HCT116 (cell line): ENCODE measurements around the gene ASB7. TPM values are rescaled to one million over a fixed set of nuclear protein-coding genes. Genes with fewer than 3 reads are reported as not detected.

Experiments
- ATAC-seq: fragments of 200-7000 bp; cut with Tn5 transposase; 2 replicates; pipeline ENCODE4 v1.9.1; 2020; ENCODE audit warnings: mild to moderate bottlenecking, moderate library complexity
- BruUV-seq: library from RNA; stranded (reverse); fragments of 400-500 nt; replicated peaks from 2 replicates; lab custom pipeline; 2021; lab: Mats Ljungman, UMichigan
- CTCF ChIA-PET: fragments of 300-600 bp; sonication (Branson Sonifier 250); formaldehyde crosslinking; loops from one replicate; lab custom pipeline; 2021; ENCODE audit warnings: antibody characterized with exemption; lab: Charles Lee
- POLR2A ChIA-PET: fragments of 300-600, 350-600 bp; sonication (Branson Sonifier 250); formaldehyde crosslinking; loops from one replicate; lab custom pipeline; 2021; ENCODE audit warnings: antibody characterized with exemption; lab: Charles Lee
- RAD21 ChIA-PET, 2 experiments: fragments of 300-600 bp; sonication (Branson Sonifier 250); formaldehyde crosslinking; loops; one replicate each; lab custom pipeline; 2023; ENCODE audit warnings: low total read pairs in 2 of 2; ENCODE audit not compliant: uncharacterized antibody in 2 of 2, unreplicated experiment in 2 of 2, low non-redundant PET in 1 of 2; lab: Charles Lee
- DNase-seq: peaks from one replicate; pipeline ENCODE4 v3.0.0-alpha.2; 2010; ENCODE audit warnings: low read depth, low spot score
- H2AFZ ChIP-seq: fragments of 200-600 bp; shearing (Covaris generic), sonication (generic); 2 replicates; pipeline ENCODE4 v1.6.1; 2017; ENCODE audit warnings: low read depth, mixed run types, mixed read lengths, antibody characterized with exemption, low read length; ENCODE audit not compliant: poor library complexity, severe bottlenecking
- H3K27ac ChIP-seq: 2 replicates; pipeline ENCODE4 v1.5.1; 2012; ENCODE audit warnings: low read depth, low read length
- H3K27me3 ChIP-seq: fragments of 200-600 bp; sonication (generic); 2 replicates; pipeline ENCODE4 v1.6.1; 2016; ENCODE audit warnings: mixed run types, low read length, mixed read lengths; ENCODE audit not compliant: insufficient read depth
- H3K36me3 ChIP-seq, 2 experiments: fragments of 200-500 bp in 1 of 2; fragments of 200-600 bp in 1 of 2; sonication (Bioruptor generic) in 1 of 2; sonication (generic) in 1 of 2; 2 replicates each; pipeline versions ENCODE4 v1.5.1 to v1.6.1; 2014 to 2016; ENCODE audit warnings: low read length in 2 of 2, inconsistent platforms in 1 of 2, mixed read lengths in 1 of 2, mixed run types in 1 of 2; ENCODE audit not compliant: insufficient read depth in 2 of 2, control insufficient read depth in 1 of 2
- H3K4me1 ChIP-seq, 2 experiments: fragments of 200-600 bp in 1 of 2; sonication (generic) in 1 of 2; 2 replicates each; pipeline versions ENCODE4 v1.5.1 to v1.6.1; 2012 to 2017; ENCODE audit warnings: low read length in 2 of 2, inconsistent platforms in 1 of 2, mild to moderate bottlenecking in 1 of 2, mixed read lengths in 1 of 2, mixed run types in 1 of 2, moderate library complexity in 1 of 2; ENCODE audit not compliant: insufficient read depth in 2 of 2, control insufficient read depth in 1 of 2
- H3K4me2 ChIP-seq: fragments of 200-600 bp; sonication (generic); 2 replicates; pipeline ENCODE4 v1.6.1; 2017; ENCODE audit warnings: mixed run types, low read length, mixed read lengths
- H3K4me3 ChIP-seq, 2 experiments: fragments of 200-600 bp in 1 of 2; sonication (generic) in 1 of 2; replicated peaks in 1 of 2; 2 replicates each; pipeline ENCODE4 v1.5.1; 2011 to 2016; ENCODE audit warnings: low read length in 2 of 2, control low read depth in 1 of 2, low read depth in 1 of 2, mild to moderate bottlenecking in 1 of 2, mixed read lengths in 1 of 2, mixed run types in 1 of 2
- H3K79me2 ChIP-seq: fragments of 200-600 bp; sonication (generic); 2 replicates; pipeline ENCODE4 v1.6.1; 2017; ENCODE audit warnings: mild to moderate bottlenecking, mixed run types, low read length, moderate library complexity, mixed read lengths; ENCODE audit not compliant: insufficient read depth
- H3K9ac ChIP-seq: fragments of 200-600 bp; sonication (generic); 2 replicates; pipeline ENCODE4 v1.6.1; 2016; ENCODE audit warnings: low read length, mixed read lengths
- H3K9me2 ChIP-seq: fragments of 200-600 bp; sonication (generic), shearing (Covaris generic); 2 replicates; pipeline ENCODE4 v1.6.1; 2017; ENCODE audit warnings: mixed run types, mild to moderate bottlenecking, moderate library complexity; ENCODE audit not compliant: insufficient read depth
- H3K9me3 ChIP-seq, 2 experiments: fragments of 200-500 bp in 1 of 2; fragments of 200-600 bp in 1 of 2; sonication (Bioruptor generic) in 1 of 2; sonication (generic) in 1 of 2; 2 replicates each; pipeline ENCODE4 v1.6.1; 2014 to 2017; ENCODE audit warnings: low read length in 2 of 2, mixed read lengths in 2 of 2, inconsistent platforms in 1 of 2, low read depth in 1 of 2, mild to moderate bottlenecking in 1 of 2, mixed run types in 1 of 2, moderate library complexity in 1 of 2; ENCODE audit not compliant: control insufficient read depth in 1 of 2, insufficient read depth in 1 of 2
- H4K20me1 ChIP-seq: fragments of 200-600 bp; sonication (generic), shearing (Covaris generic); 2 replicates; pipeline ENCODE4 v1.6.1; 2017; ENCODE audit warnings: mixed run types, mild to moderate bottlenecking, moderate library complexity; ENCODE audit not compliant: insufficient read depth
- CBX3 ChIP-seq: IDR thresholded peaks from 2 replicates; pipeline ENCODE4 v1.6.1; 2012; ENCODE audit warnings: low read depth
- EZH2 ChIP-seq: fragments of 200-600 bp; sonication (generic); IDR thresholded peaks from 2 replicates; pipeline ENCODE4 v1.6.1; 2017; ENCODE audit warnings: antibody characterized with exemption, mixed run types
- FOSL1 ChIP-seq: IDR thresholded peaks from 2 replicates; pipeline ENCODE4 v1.6.1; 2012; ENCODE audit warnings: low read depth
- POLR2A ChIP-seq: IDR thresholded peaks from 2 replicates; pipeline ENCODE4 v1.7.0; 2011; ENCODE audit warnings: borderline replicate concordance; ENCODE audit not compliant: insufficient read depth, insufficient read length; ENCODE audit errors: extremely low read depth
- POLR2AphosphoS5 ChIP-seq: IDR thresholded peaks from 2 replicates; pipeline ENCODE4 v1.6.1; 2011; ENCODE audit warnings: mild to moderate bottlenecking, low read depth, low read length, moderate library complexity
- SP1 ChIP-seq: IDR thresholded peaks from 2 replicates; pipeline ENCODE4 v1.6.1; 2012; ENCODE audit warnings: low read depth
- SRF ChIP-seq: IDR thresholded peaks from 2 replicates; pipeline ENCODE4 v1.6.1; 2012; ENCODE audit warnings: low read depth
- TCF7L2 ChIP-seq: IDR thresholded peaks from 2 replicates; pipeline ENCODE4 v1.7.0; 2011; ENCODE audit warnings: borderline replicate concordance, inconsistent platforms; ENCODE audit not compliant: insufficient read depth, insufficient read length; ENCODE audit errors: extremely low read depth
- YY1 ChIP-seq: IDR thresholded peaks from 2 replicates; pipeline ENCODE4 v1.6.1; 2011; ENCODE audit warnings: low read length, low read depth, moderate library complexity, mild to moderate bottlenecking; ENCODE audit not compliant: insufficient replicate concordance; ENCODE audit errors: extremely low read depth
- ZNF274 ChIP-seq: fragments of 200-500 bp; sonication (Bioruptor generic); IDR thresholded peaks from 2 replicates; pipeline ENCODE4 v1.6.1; 2014; ENCODE audit warnings: mild to moderate bottlenecking, low read depth, low read length, inconsistent platforms
- intact Hi-C: fragments of 100-400 bp; cut with micrococcal nuclease; formaldehyde crosslinking; loops from 2 replicates; pipeline ENCODE4 v1.10.0; 2022
- total RNA-seq: library from RNA; stranded (reverse); gene quantifications from one replicate; pipeline ENCODE4 v1.2.1, GENCODE V29; 2021; ENCODE audit not compliant: unreplicated experiment
- TF ChIP-seq, protein P1 (sequence below), 3 experiments: fragments of 200-600 bp in 1 of 3; sonication (generic) in 1 of 3; IDR thresholded peaks in 2 of 3; conservative IDR thresholded peaks in 1 of 3; 2 replicates each; pipeline ENCODE4 v1.5.1; 2012 to 2017; ENCODE audit warnings: low read depth in 2 of 3, low read length in 2 of 3, antibody characterized with exemption in 1 of 3, borderline replicate concordance in 1 of 3, control low read depth in 1 of 3, mild to moderate bottlenecking in 1 of 3, mixed read lengths in 1 of 3, mixed run types in 1 of 3, moderate library complexity in 1 of 3; ENCODE audit not compliant: insufficient read depth in 1 of 3
- TF ChIP-seq, protein P2 (sequence below): IDR thresholded peaks from 2 replicates; pipeline ENCODE4 v1.6.1; 2012

The ASB7 gene
- total RNA-seq, 1 experiment from 2014 or later, result 16.6 TPM

DNA sequence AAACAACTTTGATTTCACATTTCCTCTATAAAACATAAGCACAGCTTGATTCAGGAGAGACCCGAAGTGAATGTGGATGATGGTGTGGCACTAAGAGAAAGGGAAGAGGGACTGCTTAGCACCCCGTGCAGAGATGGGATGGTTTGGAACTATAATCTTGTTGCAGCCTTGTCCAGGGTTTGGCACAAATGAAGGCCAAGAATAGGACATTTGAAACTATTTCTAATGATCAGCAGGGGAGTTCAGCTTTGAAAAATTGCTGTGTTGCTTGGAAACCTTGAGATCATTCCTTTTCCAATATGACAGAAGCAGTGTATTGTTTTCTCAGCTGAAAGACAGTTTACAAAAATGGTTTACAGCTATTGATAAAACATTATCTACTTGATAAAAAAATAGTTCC, 49.7 kb downstream of the ASB7 start (continued):
- TF ChIP-seq ZNF274 (no peak), FOSL1 (no peak), SP1 (no peak)
- TF ChIP-seq, all 23 proteins: peak for 0

DNA sequence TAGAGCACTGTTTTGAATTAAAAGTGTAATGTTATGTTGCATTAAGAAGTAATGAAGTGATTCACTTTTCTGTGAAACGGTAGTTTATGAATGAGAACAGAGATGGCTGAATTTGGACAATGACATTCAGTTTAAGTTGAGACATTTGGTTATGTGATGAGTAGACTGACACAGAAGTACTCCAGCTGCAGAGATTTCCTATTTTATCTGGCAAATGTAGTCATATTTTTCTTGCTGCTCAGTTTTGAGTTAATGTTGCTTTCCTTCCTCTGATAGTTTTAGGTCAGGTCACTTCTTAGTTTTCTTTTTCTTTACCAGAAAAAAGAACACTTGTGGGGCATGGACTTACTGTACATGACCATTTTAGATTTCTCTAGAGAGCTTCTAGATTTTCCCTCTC, 51.2 kb downstream of the ASB7 start:
- no peaks in the 10 kb centered on the region for H3K9me2 ChIP-seq

More for the DNA sequence above, 51.2 kb downstream of the ASB7 start:
- no peaks in the 10 kb centered on the region for H3K36me3 ChIP-seq
- no peaks in the 10 kb centered on the region for H3K9me3 ChIP-seq
- ChIA-PET POLR2A (no interaction called here), CTCF (no interaction called here), RAD21 (no interaction called here)
- BruUV-seq, result no TSS peak
- no peak for DNase-seq
- H3K4me3 ChIP-seq, result no peak overlapping the region
- TF ChIP-seq, protein P1, sequence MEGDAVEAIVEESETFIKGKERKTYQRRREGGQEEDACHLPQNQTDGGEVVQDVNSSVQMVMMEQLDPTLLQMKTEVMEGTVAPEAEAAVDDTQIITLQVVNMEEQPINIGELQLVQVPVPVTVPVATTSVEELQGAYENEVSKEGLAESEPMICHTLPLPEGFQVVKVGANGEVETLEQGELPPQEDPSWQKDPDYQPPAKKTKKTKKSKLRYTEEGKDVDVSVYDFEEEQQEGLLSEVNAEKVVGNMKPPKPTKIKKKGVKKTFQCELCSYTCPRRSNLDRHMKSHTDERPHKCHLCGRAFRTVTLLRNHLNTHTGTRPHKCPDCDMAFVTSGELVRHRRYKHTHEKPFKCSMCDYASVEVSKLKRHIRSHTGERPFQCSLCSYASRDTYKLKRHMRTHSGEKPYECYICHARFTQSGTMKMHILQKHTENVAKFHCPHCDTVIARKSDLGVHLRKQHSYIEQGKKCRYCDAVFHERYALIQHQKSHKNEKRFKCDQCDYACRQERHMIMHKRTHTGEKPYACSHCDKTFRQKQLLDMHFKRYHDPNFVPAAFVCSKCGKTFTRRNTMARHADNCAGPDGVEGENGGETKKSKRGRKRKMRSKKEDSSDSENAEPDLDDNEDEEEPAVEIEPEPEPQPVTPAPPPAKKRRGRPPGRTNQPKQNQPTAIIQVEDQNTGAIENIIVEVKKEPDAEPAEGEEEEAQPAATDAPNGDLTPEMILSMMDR (IDR thresholded peaks at IDR 0.05 in 2 of 3, conservative IDR thresholded peaks at IDR 0.05 in 1 of 3; ENCODE audit: borderline replicate concordance in 1 of 3, insufficient read depth in 1 of 3, low read depth in 2 of 3, low read length in 2 of 3), result no peak
- TF ChIP-seq TCF7L2, result no peak
- no peak for TF ChIP-seq POLR2A
- TF ChIP-seq POLR2AphosphoS5, result no peak
- no peak for TF ChIP-seq CBX3
- TF ChIP-seq YY1, result no peak
- TF ChIP-seq EZH2, result no peak
- TF ChIP-seq, protein P2, sequence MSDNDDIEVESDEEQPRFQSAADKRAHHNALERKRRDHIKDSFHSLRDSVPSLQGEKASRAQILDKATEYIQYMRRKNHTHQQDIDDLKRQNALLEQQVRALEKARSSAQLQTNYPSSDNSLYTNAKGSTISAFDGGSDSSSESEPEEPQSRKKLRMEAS, result no peak
- no peak for TF ChIP-seq SRF
- H3K27ac ChIP-seq, result no peak overlapping the region
- intact Hi-C loops, result no loop called here
- no peaks in the 10 kb centered on the region for H3K79me2 ChIP-seq
- no peak for ATAC-seq
- H4K20me1 ChIP-seq, result no peaks in the 10 kb centered on the region
- H3K4me1 ChIP-seq, result peaks cover 0 to 4% of the 10 kb centered on the region in 2 experiments; a peak in 2 of 4 replicates
- no peak overlapping the region for H3K4me2 ChIP-seq
- no peak overlapping the region for H3K9ac ChIP-seq
- no peak overlapping the region for H2AFZ ChIP-seq
- H3K27me3 ChIP-seq, result no peaks in the 10 kb centered on the region
